CD4-positive, alpha-beta T cell (primary cell): ENCODE measurements around the gene FARS2. TPM values are rescaled to one million over a fixed set of nuclear protein-coding genes. Genes with fewer than 3 reads are reported as not detected.

ENCODE experiments used
- ATAC-seq: fragments of 200-7000 bp; cut with Tn5 transposase; one replicate; pipeline ENCODE4 v1.10.0; 2022; ENCODE audit warnings: mild to moderate bottlenecking; ENCODE audit not compliant: poor library complexity
- CTCF ChIA-PET: fragments of 350-600 bp; sonication (Branson Sonifier 250); formaldehyde crosslinking; loops from one replicate; lab custom pipeline; 2021; ENCODE audit warnings: antibody characterized with exemption, inconsistent platforms; lab: Charles Lee
- POLR2A ChIA-PET: fragments of 350-600 bp; sonication (Branson Sonifier 250); formaldehyde crosslinking; loops from one replicate; lab custom pipeline; 2021; ENCODE audit warnings: antibody characterized with exemption, inconsistent platforms; lab: Charles Lee
- DNase-seq, 14 experiments: peaks; one replicate each; pipeline ENCODE4 v3.0.0-alpha.2; 2013 to 2020; ENCODE audit warnings: mixed read lengths in 2 of 14
- H3K27ac ChIP-seq, 2 donors: one replicate each; pipeline versions ENCODE4 v1.5.1 to v1.7.0; 2013; ENCODE audit warnings: low read length in 2 of 2, low read depth in 1 of 2, mild to moderate bottlenecking in 1 of 2
- H3K27me3 ChIP-seq, 2 experiments: 1 replicate in 1 of 2; 2 replicates in 1 of 2; pipeline versions ENCODE4 v1.6.1 to v1.7.0; 2013; ENCODE audit warnings: low read length in 2 of 2, control low read depth in 1 of 2, mild to moderate bottlenecking in 1 of 2, moderate library complexity in 1 of 2; ENCODE audit not compliant: insufficient read depth in 2 of 2, control insufficient read depth in 1 of 2
- H3K36me3 ChIP-seq: one replicate; pipeline ENCODE4 v1.6.1; 2013; ENCODE audit warnings: low read length, control low read depth; ENCODE audit not compliant: insufficient read depth
- H3K4me1 ChIP-seq: one replicate; pipeline ENCODE4 v1.6.1; 2013; ENCODE audit warnings: low read length, control low read depth; ENCODE audit not compliant: insufficient read depth
- H3K4me3 ChIP-seq: one replicate; pipeline ENCODE4 v1.5.1; 2013; ENCODE audit warnings: mild to moderate bottlenecking, low read length, moderate library complexity
- H3K9me3 ChIP-seq, 2 experiments: 1 replicate in 1 of 2; 2 replicates in 1 of 2; pipeline versions ENCODE4 v1.6.1 to v1.7.0; 2013; ENCODE audit warnings: low read length in 2 of 2, mild to moderate bottlenecking in 2 of 2, control low read depth in 1 of 2, moderate library complexity in 1 of 2; ENCODE audit not compliant: control insufficient read depth in 1 of 2, insufficient read depth in 1 of 2
- H3K27ac Mint-ChIP-seq: one replicate; pipeline ENCODE4 v1.8.0; 2020; ENCODE audit warnings: mixed read lengths
- H3K27me3 Mint-ChIP-seq: one replicate; pipeline ENCODE4 v1.8.0; 2021; ENCODE audit warnings: mixed read lengths
- H3K36me3 Mint-ChIP-seq: one replicate; pipeline ENCODE4 v1.8.0; 2021; ENCODE audit warnings: low read depth, mixed read lengths
- H3K4me1 Mint-ChIP-seq: one replicate; pipeline ENCODE4 v1.8.0; 2021; ENCODE audit warnings: low read depth, mixed read lengths
- H3K4me3 Mint-ChIP-seq: one replicate; pipeline ENCODE4 v1.8.0; 2020; ENCODE audit warnings: mild to moderate bottlenecking, mixed read lengths
- H3K9me3 Mint-ChIP-seq: one replicate; pipeline ENCODE4 v1.8.0; 2020; ENCODE audit warnings: mixed read lengths
- CTCF ChIP-seq: fragments of 200-600 bp; IDR thresholded peaks from one replicate; pipeline ENCODE4 v1.8.0; 2022; ENCODE audit warnings: antibody characterized with exemption, mild to moderate bottlenecking
- intact Hi-C, 2 experiments: fragments of 100-400 bp; cut with DNase I in 1 of 2; cut with micrococcal nuclease in 1 of 2; formaldehyde crosslinking; loops; one replicate each; pipeline versions ENCODE4 v1.15.1 to v1.9.0; 2023 to 2025; cut with DNase I, micrococcal nuclease
- total RNA-seq, 174 experiments: library from RNA in 2 of 174; stranded (reverse) in 2 of 174; gene quantifications; one replicate each; pipeline ENCODE4 v1.2.3 and lab custom pipeline; 2021 to 2026

Gene FARS2
- total RNA-seq, 2 experiments from 2014 or later: 12.6 to 12.8 TPM

GRCh38 chr6:5334341-5334740, 73.0 kb downstream of the FARS2 start:
- H3K4me3 ChIP-seq: no peak overlapping the region
- no peak for ATAC-seq
- CTCF ChIA-PET: no interaction called here
- no peak for DNase-seq
- H3K36me3 ChIP-seq: no peaks in the 10 kb centered on the region
- H3K4me1 ChIP-seq: no peaks in the 10 kb centered on the region
- no peak overlapping the region for H3K4me3 Mint-ChIP-seq
- H3K4me1 Mint-ChIP-seq: peaks cover 57% of the 10 kb centered on the region
- no peak for TF ChIP-seq CTCF
- no peaks in the 10 kb centered on the region for H3K9me3 Mint-ChIP-seq
- intact Hi-C loops: no loop called here
- no peak overlapping the region for H3K27ac ChIP-seq
- no peaks in the 10 kb centered on the region for H3K9me3 ChIP-seq
- no peak overlapping the region for H3K27ac Mint-ChIP-seq
- POLR2A ChIA-PET: no interaction called here
- peaks cover 5% of the 10 kb centered on the region for H3K36me3 Mint-ChIP-seq
- no peaks in the 10 kb centered on the region for H3K27me3 Mint-ChIP-seq
- H3K27me3 ChIP-seq: no peaks in the 10 kb centered on the region

- H3K4me1 ChIP-seq: no peaks in the 10 kb centered on the region
- POLR2A ChIA-PET: no interaction called here
- no peak overlapping the region for H3K4me3 Mint-ChIP-seq
- no peak for TF ChIP-seq CTCF
- H3K9me3 ChIP-seq: no peaks in the 10 kb centered on the region
- no peaks in the 10 kb centered on the region for H3K27me3 ChIP-seq
- H3K9me3 Mint-ChIP-seq: no peaks in the 10 kb centered on the region
- no peaks in the 10 kb centered on the region for H3K27me3 Mint-ChIP-seq
- intact Hi-C loops: no loop called here
- H3K4me3 ChIP-seq: no peak overlapping the region
- no peak overlapping the region for H3K27ac Mint-ChIP-seq
- ATAC-seq (no peak), DNase-seq (peak in 1 of 14 experiments; percentile 3)
- H3K36me3 Mint-ChIP-seq: peaks cover 5% of the 10 kb centered on the region
- H3K27ac ChIP-seq: no peak overlapping the region
- CTCF ChIA-PET: no interaction called here
- no peaks in the 10 kb centered on the region for H3K36me3 ChIP-seq
- peaks cover 59% of the 10 kb centered on the region for H3K4me1 Mint-ChIP-seq
These were observed 73.7 kb downstream of the FARS2 start for GRCh38 chr6:5335020-5335419.

GRCh38 chr6:5337573-5337972, 76.3 kb downstream of the FARS2 start:
- no peak overlapping the region for H3K4me3 ChIP-seq
- CTCF ChIA-PET: no interaction called here

More at GRCh38 chr6:5337573-5337972, 76.3 kb downstream of the FARS2 start:
- Mint-ChIP-seq H3K36me3 (no peaks in the 10 kb centered on the region), H3K27ac (no peak overlapping the region), H3K4me3 (no peak overlapping the region), H3K4me1 (peaks cover 48% of the 10 kb centered on the region), H3K27me3 (no peaks in the 10 kb centered on the region), H3K9me3 (no peaks in the 10 kb centered on the region)
- no peak for ATAC-seq
- H3K4me1 ChIP-seq: no peaks in the 10 kb centered on the region
- no peaks in the 10 kb centered on the region for H3K36me3 ChIP-seq
- no peaks in the 10 kb centered on the region for H3K27me3 ChIP-seq
- no peak for DNase-seq
- TF ChIP-seq CTCF: no peak
- no peaks in the 10 kb centered on the region for H3K9me3 ChIP-seq
- intact Hi-C loops: no loop called here
- H3K27ac ChIP-seq: no peak overlapping the region
- POLR2A ChIA-PET: no interaction called here
